Kidney epithelial cell (primary cell): ENCODE results near the gene KMT2D. TPM values are rescaled to one million over a fixed set of nuclear protein-coding genes. Genes with fewer than 3 reads are reported as not detected.

Experiments used
- DNase-seq: peaks from one replicate; pipeline ENCODE4 v3.0.0-alpha.2; 2010; ENCODE audit warnings: low read depth
- H3K27me3 ChIP-seq: 2 replicates; pipeline ENCODE4 v1.6.0; 2011; ENCODE audit warnings: low read length; ENCODE audit not compliant: control insufficient read depth, insufficient read depth
- H3K36me3 ChIP-seq: 2 replicates; pipeline ENCODE4 v1.5.1; 2011; ENCODE audit warnings: low read length; ENCODE audit not compliant: control insufficient read depth, insufficient read depth
- H3K4me3 ChIP-seq: 2 replicates; pipeline ENCODE4 v1.5.1; 2011; ENCODE audit warnings: low read depth, mild to moderate bottlenecking, control low read depth, low read length
- total RNA-seq: library from RNA; depleted of rRNA; stranded (reverse); fragments of >200 nt; gene quantifications from 2 replicates; pipeline ENCODE4 v1.2.3, GENCODE V29; 2015
- TF ChIP-seq, protein P1 (sequence below): IDR thresholded peaks from 2 replicates; pipeline ENCODE4 v1.5.1; 2011; ENCODE audit warnings: mild to moderate bottlenecking, moderate library complexity, low read length, control low read depth, inconsistent platforms; ENCODE audit not compliant: insufficient read depth, poor library complexity, severe bottlenecking

KMT2D gene
- total RNA-seq, 1 donor from 2014 or later: 71.8 TPM

GRCh38 chr12:49037111-49037946, 23.3 kb downstream of the KMT2D start:
- peaks cover 6% of the 10 kb centered on the region for H3K36me3 ChIP-seq
- H3K27me3 ChIP-seq: no peaks in the 10 kb centered on the region
- DNase-seq: no peak
- TF ChIP-seq, protein P1, sequence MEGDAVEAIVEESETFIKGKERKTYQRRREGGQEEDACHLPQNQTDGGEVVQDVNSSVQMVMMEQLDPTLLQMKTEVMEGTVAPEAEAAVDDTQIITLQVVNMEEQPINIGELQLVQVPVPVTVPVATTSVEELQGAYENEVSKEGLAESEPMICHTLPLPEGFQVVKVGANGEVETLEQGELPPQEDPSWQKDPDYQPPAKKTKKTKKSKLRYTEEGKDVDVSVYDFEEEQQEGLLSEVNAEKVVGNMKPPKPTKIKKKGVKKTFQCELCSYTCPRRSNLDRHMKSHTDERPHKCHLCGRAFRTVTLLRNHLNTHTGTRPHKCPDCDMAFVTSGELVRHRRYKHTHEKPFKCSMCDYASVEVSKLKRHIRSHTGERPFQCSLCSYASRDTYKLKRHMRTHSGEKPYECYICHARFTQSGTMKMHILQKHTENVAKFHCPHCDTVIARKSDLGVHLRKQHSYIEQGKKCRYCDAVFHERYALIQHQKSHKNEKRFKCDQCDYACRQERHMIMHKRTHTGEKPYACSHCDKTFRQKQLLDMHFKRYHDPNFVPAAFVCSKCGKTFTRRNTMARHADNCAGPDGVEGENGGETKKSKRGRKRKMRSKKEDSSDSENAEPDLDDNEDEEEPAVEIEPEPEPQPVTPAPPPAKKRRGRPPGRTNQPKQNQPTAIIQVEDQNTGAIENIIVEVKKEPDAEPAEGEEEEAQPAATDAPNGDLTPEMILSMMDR: no peak
- no peak overlapping the region for H3K4me3 ChIP-seq

DNA sequence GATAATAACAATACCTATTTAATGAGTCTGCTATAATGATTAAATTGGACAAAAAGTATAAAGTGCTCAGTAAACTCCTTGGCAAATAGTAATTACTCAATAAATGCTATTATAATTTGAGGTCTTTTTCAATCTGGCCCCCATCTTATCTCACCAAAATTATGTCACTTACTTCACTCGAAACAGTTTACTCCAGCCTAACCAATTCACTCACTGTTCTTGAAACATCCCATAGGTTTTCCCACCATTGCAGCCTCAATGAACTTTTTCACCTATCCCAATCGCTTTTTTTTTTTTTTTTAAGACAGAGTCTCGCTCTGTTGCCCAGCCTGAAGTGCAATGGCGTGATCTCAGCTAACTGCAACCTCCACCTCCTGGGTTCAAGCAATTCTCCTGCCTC, 24.6 kb downstream of the KMT2D start:
- no peak for DNase-seq
- Histone ChIP-seq H3K36me3 (peaks cover 9% of the 10 kb centered on the region), H3K4me3 (no peak overlapping the region), H3K27me3 (no peaks in the 10 kb centered on the region)
- TF ChIP-seq, protein P1: no peak

DNA sequence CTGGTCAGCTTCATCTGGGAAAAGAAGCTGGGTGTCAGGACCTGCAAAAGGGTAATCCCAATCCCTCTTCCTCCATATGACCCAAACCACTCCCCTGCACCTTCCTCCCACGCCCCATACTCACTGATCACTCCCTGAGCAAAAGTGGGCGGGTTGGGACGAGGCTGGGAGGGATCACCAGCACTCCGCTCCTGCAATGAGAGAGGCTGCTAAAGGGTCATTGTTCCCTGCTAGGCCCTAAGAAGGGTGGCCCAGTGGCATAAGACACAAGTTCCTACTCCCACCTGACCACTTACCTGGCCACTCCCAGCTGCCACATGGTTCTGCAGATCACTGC, 26.3 kb downstream of the KMT2D start:
- no peak for DNase-seq
- TF ChIP-seq, protein P1: no peak
- H3K36me3 ChIP-seq: peaks cover 9% of the 10 kb centered on the region
- H3K27me3 ChIP-seq: no peaks in the 10 kb centered on the region
- no peak overlapping the region for H3K4me3 ChIP-seq

- H3K4me3 ChIP-seq: no peak overlapping the region
- peaks cover 8% of the 10 kb centered on the region for H3K36me3 ChIP-seq
- TF ChIP-seq, protein P1: no peak
- no peak for DNase-seq
- H3K27me3 ChIP-seq: no peaks in the 10 kb centered on the region
Observed at GRCh38 chr12:49033611-49034285, 26.8 kb downstream of the KMT2D start.

DNA sequence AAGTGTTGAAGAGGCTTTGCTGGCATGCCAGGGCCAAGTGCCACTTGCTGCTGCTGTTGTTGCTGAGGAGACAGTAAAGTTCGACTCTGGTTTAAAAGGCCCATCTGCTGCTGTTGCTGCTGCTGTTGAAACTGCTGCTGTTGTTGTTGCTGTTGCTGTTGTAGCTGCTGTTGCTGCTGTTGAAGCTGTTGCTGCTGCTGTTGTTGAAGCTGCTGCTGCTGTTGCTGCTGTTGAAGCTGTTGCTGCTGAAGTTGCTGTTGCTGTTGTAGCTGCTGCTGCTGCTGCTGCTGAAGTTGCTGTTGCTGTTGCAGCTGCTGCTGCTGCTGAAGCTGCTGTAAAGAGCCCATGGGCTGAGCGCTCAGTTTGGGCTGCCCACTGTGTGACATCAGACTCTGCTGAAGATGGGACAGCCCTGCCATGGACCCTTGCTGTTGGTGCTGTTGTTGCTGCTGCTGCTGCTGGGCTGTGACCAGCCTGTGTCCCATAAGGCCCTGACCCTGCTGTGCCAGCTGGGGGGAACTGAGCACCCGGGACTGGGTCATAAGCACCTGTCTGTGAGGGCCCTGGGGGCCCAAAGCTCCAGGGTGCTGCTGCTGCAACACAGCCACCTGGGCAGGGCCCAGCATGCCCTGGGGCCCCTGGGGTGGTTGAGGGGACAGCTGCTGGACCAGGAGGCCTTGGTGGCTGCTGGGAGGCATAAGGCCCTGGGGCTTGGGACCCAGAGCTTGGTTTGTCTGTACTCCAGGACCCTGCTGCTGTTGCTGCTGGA, 27.7 kb downstream of the KMT2D start:
- TF ChIP-seq, protein P1: no peak
- no peak for DNase-seq
- Histone ChIP-seq H3K27me3 (no peaks in the 10 kb centered on the region), H3K4me3 (no peak overlapping the region), H3K36me3 (peaks cover 8% of the 10 kb centered on the region)
